HAP-1 (cell line): Measurements from ENCODE around the gene GATA3.

Experiments
- DNase-seq, 2 experiments: peaks; one replicate each; pipeline ENCODE4 v3.0.0-alpha.2; 2016 to 2020; ENCODE audit warnings: low spot score in 2 of 2
- H3K27me3 ChIP-seq: fragments of 250-450 bp; sonication (Bioruptor Pico); 2 replicates; pipeline ENCODE4 v1.5.1; 2020; ENCODE audit warnings: low read depth, mild to moderate bottlenecking, moderate library complexity
- H3K36me3 ChIP-seq: fragments of 250-450 bp; sonication (Bioruptor Pico); replicated peaks from 2 replicates; pipeline ENCODE4 v1.5.1; 2020; ENCODE audit warnings: mild to moderate bottlenecking
- H3K4me1 ChIP-seq: fragments of 250-450 bp; sonication (Bioruptor Pico); 2 replicates; pipeline ENCODE4 v1.5.1; 2020; ENCODE audit warnings: mild to moderate bottlenecking
- H3K4me3 ChIP-seq: fragments of 250-450 bp; sonication (Bioruptor Pico); 2 replicates; pipeline ENCODE4 v1.5.1; 2020; ENCODE audit warnings: mild to moderate bottlenecking, moderate library complexity
- H3K9me3 ChIP-seq: fragments of 250-450 bp; sonication (Bioruptor Pico); 2 replicates; pipeline ENCODE4 v1.5.1; 2020; ENCODE audit warnings: mild to moderate bottlenecking, moderate library complexity
- in situ Hi-C: fragments of 300-500 bp; cut with MboI; formaldehyde crosslinking; loops from 3 replicates; pipeline ENCODE4 v1.14.3; 2020; ENCODE audit warnings: low sequenced_read_pairs, inconsistent platforms, mixed read lengths

The GATA3 gene

DNA sequence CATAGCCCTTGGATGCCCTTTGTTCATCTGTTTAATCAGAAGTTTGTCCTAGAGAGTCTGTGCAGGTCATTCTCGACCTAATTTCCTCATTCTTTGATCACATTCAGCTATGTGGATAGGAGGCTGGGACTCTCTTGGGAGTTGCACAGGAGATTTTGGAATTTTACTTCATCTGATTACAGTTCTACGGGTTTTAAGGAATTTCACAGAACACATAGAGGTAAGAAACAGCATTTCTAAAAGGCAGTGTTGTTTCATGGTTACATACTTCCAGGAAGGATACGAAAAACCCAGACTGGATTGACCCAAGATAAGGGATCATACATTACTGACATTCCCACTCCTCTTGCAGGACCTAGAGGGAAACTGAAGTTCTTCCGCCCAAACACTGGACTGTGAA lies 45.9 kb downstream of the GATA3 start:
- in situ Hi-C loops = no loop called here
- H3K4me3 ChIP-seq = no peak overlapping the region
- no peak for DNase-seq
- no peaks in the 10 kb centered on the region for H3K9me3 ChIP-seq
- no peaks in the 10 kb centered on the region for H3K36me3 ChIP-seq
- no peaks in the 10 kb centered on the region for H3K27me3 ChIP-seq
- H3K4me1 ChIP-seq = no peaks in the 10 kb centered on the region

DNA sequence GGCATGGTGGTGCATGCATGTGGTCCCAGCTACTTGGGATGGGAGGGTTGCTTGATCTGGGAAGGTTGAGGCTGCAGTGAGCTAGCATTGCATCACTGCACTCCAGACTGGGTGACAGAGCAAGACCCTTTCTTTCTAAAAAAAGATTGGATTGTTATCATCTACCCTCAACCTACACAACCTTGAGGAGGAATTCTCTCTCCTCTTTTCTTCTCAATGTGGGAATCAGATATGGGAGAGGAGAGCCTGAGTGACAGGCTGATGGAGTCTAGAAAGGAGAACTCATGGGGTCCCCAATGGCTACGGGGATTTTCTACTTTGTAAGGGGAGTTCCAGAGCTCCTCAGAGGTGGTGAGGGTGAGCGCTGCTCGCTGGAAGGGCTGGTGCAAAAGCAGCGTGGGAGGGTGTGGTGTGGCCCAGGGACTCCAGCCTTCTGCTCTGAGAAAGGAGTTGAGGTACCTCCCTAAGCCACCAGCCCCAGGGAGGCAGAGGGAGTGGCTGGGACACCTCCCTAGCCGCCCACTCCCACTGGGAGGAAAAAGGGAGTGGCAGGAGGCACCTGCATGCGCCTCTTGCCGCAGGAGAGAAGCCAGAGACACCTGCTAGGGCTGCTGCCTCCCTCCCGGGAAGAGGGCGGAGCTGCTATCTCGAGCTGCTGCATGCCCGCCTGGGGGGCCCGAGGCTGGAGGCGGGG lies 48.4 kb downstream of the GATA3 start:
- Histone ChIP-seq H3K9me3 (no peaks in the 10 kb centered on the region), H3K36me3 (no peaks in the 10 kb centered on the region), H3K4me1 (no peaks in the 10 kb centered on the region), H3K27me3 (no peaks in the 10 kb centered on the region), H3K4me3 (no peak overlapping the region)
- no peak for DNase-seq
- in situ Hi-C loops = no loop called here

DNA sequence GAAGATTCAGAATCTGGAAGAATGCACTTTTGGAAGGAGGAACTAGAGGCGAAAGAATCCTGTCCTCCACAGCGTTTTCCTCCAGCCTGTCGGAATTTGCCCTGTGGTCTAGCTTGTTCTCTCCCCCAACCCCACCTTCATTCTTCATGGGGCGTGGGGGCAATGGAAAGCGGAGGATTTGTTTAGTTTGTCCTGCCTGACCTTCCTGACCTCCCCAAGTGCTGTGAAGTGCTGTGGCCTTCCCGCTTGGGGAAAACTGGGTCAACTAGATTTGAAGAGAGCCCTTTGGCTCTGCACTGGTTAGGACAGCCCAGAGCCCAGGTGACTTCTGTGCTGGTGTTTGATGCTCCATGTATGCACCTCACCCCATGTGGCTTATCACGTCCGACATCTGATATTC lies 49.1 kb downstream of the GATA3 start:
- Histone ChIP-seq H3K4me1 (no peaks in the 10 kb centered on the region), H3K4me3 (no peak overlapping the region), H3K27me3 (no peaks in the 10 kb centered on the region), H3K9me3 (no peaks in the 10 kb centered on the region), H3K36me3 (no peaks in the 10 kb centered on the region)
- in situ Hi-C loops = no loop called here
- no peak for DNase-seq

DNA sequence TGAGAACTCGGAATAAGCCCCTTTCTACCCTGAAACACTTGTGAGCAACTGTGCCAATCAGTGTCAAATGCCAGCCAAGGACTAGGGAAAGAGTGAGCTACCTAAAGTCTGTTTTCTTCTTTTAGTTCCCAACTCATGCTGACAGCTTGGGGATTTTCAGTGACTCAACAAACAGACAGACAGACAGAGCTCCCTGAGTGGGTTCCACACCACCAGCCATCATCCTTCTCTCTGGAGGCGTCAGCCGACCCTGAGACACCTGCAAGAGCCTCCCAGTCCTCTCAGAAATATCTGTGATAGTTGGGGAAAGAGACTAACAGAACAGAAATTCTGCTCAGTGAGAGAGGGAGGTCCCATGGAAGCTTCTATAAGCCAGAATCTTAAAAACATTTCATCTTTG lies 49.5 kb downstream of the GATA3 start:
- H3K4me3 ChIP-seq = no peak overlapping the region
- DNase-seq = no peak
- in situ Hi-C loops = no loop called here
- H3K27me3 ChIP-seq = no peaks in the 10 kb centered on the region
- H3K36me3 ChIP-seq = no peaks in the 10 kb centered on the region
- no peaks in the 10 kb centered on the region for H3K9me3 ChIP-seq
- H3K4me1 ChIP-seq = no peaks in the 10 kb centered on the region

DNA sequence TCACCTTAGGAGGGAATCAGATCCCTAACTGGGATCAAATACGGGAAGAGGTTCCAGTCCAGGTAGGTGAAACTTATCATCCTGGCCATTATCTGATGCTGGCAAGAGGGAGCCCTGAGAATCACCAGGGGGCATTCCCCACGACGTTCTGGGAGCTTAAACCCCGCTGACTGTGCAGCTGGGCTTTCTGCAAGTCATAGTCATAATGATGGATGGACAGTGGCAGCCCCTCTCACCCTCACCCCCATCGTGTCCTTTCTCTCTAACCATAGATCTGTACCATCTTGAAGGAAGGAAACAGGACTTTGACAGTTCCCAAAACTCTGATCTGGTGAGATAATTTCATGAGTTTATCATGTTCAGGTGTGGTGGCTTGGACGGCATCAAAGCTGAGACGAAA lies 50.2 kb downstream of the GATA3 start:
- no peaks in the 10 kb centered on the region for H3K27me3 ChIP-seq
- in situ Hi-C loops = no loop called here
- DNase-seq = no peak

DNA sequence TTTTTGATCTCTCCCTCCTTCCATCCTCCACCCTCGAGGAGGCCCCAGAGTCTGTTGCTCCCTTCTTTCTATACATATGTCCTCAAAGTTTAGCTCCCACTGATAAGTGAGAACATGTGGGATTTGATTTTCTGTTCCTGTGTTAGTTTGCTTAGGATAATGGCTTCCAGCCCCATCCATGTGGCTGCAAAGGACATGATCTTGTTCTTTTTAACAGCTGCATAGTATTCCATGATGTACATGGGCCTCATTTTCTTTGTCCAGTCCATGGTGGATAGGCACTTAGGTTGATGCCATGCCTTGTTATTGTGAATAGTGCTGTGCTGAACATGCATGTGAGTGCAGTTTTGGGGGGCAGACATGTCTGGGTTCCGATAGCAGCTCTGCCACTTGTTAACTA lies 51.4 kb downstream of the GATA3 start:
- H3K36me3 ChIP-seq = no peaks in the 10 kb centered on the region
- H3K9me3 ChIP-seq = no peaks in the 10 kb centered on the region
- H3K4me1 ChIP-seq = no peaks in the 10 kb centered on the region
- H3K4me3 ChIP-seq = no peak overlapping the region
- DNase-seq = no peak
- in situ Hi-C loops = no loop called here
- no peaks in the 10 kb centered on the region for H3K27me3 ChIP-seq

More for the DNA sequence above, 50.2 kb downstream of the GATA3 start:
- Histone ChIP-seq H3K9me3 (no peaks in the 10 kb centered on the region), H3K4me1 (no peaks in the 10 kb centered on the region), H3K36me3 (no peaks in the 10 kb centered on the region), H3K4me3 (no peak overlapping the region)

DNA sequence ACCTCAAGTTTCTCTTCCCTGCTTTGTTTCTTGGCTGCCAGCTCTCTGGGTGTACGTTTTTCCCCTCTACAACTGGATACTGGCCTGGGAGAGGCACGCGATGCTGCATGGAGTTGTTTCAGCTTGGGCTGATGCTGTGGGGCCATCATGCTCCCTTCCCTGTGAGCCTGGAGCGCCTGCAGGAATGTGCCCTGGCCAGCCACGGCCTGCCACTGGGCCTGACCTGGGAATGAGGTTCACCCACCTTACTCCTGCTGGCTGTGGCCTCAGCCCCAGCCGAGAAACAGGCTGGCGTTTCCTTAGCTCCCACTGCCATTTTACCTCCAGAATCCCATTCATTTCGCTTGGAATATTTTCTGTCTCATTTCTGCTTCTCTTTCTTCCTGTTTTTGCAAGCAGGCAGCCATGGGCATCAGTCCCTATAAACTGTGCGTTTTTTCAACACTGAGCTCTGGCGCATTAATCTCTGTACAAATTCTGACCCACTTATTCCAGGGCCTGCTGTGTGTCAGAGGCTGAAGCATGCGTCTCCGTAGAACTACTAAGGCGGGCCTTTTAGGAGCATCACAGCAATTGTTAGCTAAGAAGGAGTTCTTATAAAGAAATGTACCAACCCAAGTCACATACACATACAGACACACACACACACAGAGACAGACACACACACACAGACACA lies 57.9 kb downstream of the GATA3 start:
- DNase-seq = no peak
- Histone ChIP-seq H3K4me3 (no peak overlapping the region), H3K27me3 (no peaks in the 10 kb centered on the region), H3K9me3 (no peaks in the 10 kb centered on the region), H3K36me3 (no peaks in the 10 kb centered on the region), H3K4me1 (no peaks in the 10 kb centered on the region)
- in situ Hi-C loops = no loop called here

DNA sequence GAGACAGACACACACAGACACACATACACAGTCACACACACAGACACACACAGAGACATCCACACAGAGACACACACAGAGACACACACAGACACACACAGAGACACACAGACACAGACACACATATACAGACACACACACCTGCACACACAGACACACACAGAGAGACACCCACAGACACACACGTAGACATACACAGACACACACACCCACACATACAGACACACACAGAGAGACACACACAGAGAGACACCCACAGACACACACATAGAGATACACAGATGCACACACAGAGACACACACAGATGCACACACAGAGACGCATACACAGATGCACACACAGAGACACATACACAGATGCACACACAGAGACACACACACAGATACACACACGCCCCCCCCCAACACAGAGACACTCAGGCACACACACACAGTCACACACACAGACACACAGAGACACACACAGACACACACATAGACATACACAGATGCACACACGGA lies 58.5 kb downstream of the GATA3 start:
- H3K9me3 ChIP-seq = no peaks in the 10 kb centered on the region
- H3K36me3 ChIP-seq = no peaks in the 10 kb centered on the region
- H3K4me1 ChIP-seq = no peaks in the 10 kb centered on the region
- in situ Hi-C loops = no loop called here
- no peaks in the 10 kb centered on the region for H3K27me3 ChIP-seq
- H3K4me3 ChIP-seq = no peak overlapping the region
- DNase-seq = no peak

DNA sequence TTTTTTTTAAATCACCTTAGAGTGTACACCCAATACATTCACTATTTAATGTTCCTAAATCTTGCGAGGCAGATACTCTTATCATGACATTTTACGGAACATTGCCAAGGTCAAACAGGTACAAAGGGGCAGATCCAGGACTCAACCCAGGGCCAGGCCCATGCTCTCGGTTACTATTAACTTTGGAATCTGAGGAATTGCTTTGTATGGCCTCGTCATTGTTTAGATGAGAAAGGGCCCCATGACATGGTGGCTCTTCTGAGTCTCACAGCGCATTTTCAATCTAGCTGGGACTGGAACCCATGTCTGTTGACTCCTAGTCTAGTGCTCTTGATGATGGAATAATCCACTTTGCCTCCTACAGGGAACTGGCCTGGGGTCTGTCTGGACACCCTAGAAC lies 59.1 kb downstream of the GATA3 start:
- Histone ChIP-seq H3K9me3 (no peaks in the 10 kb centered on the region), H3K4me3 (no peak overlapping the region), H3K4me1 (no peaks in the 10 kb centered on the region), H3K27me3 (no peaks in the 10 kb centered on the region), H3K36me3 (no peaks in the 10 kb centered on the region)
- DNase-seq = no peak
- in situ Hi-C loops = no loop called here

DNA sequence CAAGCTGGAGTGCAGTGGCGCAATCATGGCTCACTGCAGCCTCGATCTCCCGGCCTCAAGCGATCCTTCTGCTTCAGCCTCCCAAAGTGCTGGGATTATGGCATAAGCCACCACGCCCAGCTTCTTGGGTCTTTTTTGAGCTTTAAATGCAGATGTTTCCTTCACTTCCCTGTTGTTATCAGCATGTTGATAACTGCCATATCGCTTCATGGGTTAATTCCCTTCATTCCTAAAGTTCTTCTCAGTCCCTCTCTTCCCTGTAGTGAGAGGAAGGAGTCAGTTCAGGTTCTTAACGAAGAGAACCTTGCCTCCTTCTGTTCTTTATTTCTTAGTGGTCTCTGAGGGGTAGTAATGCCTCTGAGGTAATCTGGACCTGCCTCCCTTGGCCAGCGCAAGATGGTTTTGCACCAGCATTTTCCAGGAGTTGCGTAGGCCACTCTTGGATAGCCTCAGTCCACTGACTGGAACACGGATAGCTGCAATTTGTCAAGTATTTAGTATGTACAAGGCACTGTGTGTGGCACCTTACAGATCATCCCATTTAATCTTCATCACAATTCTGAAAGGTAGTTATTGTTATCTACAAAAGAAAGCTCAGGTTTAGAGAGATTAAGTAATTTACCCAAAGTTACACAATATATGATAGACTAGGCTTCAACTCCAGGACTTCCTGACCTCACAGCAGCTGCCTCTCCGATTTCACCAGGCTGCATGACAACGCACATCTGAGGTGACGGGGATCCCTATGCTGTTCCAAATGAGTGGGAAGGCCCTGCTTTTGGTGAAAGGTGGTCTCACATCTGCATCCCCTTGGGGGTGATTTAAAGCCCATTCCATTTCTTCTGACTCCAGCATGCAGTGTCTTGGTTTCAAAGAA lies 60.5 kb downstream of the GATA3 start:
- Histone ChIP-seq H3K4me3 (no peak overlapping the region), H3K27me3 (no peaks in the 10 kb centered on the region), H3K4me1 (no peaks in the 10 kb centered on the region), H3K9me3 (no peaks in the 10 kb centered on the region), H3K36me3 (no peaks in the 10 kb centered on the region)
- DNase-seq = no peak
- in situ Hi-C loops = no loop called here

DNA sequence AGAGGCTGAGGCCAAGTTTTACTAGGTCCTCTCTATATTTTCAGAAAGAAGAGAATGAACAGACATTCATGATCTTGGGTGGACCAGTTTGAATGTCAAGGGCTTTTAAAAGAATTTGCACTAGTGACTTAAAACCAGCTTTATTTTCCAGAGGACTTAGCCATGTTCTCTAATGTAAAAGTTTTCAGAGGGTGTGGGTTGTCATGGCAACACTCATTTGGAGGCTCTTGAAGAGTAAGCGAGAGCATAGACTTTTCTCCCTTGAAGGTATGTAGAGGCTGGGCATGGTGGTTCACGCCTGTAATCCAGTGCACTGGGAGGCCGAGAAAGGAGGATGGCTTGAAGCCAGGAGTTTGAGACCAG lies 61.1 kb downstream of the GATA3 start:
- DNase-seq = no peak
- Histone ChIP-seq H3K9me3 (no peaks in the 10 kb centered on the region), H3K4me3 (no peak overlapping the region), H3K36me3 (no peaks in the 10 kb centered on the region), H3K4me1 (no peaks in the 10 kb centered on the region), H3K27me3 (no peaks in the 10 kb centered on the region)
- in situ Hi-C loops = no loop called here

DNA sequence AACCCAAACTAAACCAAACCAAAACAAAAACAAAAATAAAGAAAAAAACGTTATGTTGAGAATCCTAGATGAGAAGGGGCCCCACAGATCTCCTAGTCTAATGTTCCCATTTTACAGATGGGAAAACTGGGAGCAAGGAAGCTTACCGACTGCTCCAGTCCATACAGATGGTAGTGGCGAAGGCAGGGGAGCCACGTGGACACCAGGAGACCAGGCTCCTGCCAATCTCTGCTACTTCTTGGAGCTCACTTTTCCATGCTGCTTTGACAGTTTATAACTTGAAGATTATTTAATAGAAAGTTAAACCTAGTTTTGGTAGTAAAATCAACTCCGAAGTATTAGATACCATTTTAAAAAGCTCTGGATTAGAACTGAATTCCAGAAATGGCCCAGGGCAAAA lies 62.0 kb downstream of the GATA3 start:
- Histone ChIP-seq H3K27me3 (no peaks in the 10 kb centered on the region), H3K9me3 (no peaks in the 10 kb centered on the region), H3K4me1 (no peaks in the 10 kb centered on the region), H3K4me3 (no peak overlapping the region), H3K36me3 (no peaks in the 10 kb centered on the region)
- DNase-seq = no peak
- in situ Hi-C loops = no loop called here

DNA sequence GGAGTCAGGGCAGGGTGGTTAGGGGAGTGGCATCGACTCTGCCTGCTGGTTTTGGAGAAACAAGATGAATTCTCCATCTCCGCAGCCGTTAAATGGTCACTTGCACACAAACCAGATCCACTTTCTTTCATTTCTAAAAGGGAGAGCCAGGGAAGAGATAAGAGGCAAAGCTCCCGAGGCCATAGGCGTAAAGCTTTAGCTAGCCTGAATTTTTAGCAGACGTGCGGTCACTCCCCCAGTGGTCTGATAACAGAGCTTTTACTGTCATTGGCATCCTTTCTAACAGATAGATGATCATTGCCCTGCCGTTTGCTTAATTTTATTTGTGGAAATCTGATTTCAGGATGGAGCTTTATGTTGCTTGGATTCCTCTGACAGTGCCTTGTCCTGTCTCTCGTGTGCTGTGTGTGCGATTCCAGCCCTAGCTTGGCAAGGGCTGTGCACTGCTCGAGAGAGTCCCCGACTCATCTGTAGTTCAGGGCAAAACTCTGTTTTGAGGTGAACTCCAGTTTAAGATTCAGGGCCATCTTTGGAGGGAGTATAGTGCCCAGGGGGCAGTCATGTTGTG lies 62.5 kb downstream of the GATA3 start:
- in situ Hi-C loops = no loop called here
- Histone ChIP-seq H3K4me1 (no peaks in the 10 kb centered on the region), H3K36me3 (no peaks in the 10 kb centered on the region), H3K27me3 (no peaks in the 10 kb centered on the region), H3K4me3 (no peak overlapping the region), H3K9me3 (no peaks in the 10 kb centered on the region)
- DNase-seq = no peak
